Activated CD4-positive, alpha-beta T cell treated with anti-CD3 and anti-CD28 coated beads for 36 hours (primary cell): Measurements from ENCODE around the gene STOML1. TPM values are rescaled to one million over a fixed set of nuclear protein-coding genes. Genes with fewer than 3 reads are reported as not detected.

Source experiments
- ATAC-seq: fragments of 200-7000 bp; cut with Tn5 transposase; one replicate; pipeline ENCODE4 v1.10.0; 2021; ENCODE audit warnings: mild to moderate bottlenecking, moderate library complexity
- CTCF ChIA-PET: fragments of 350-600 bp; sonication (Branson Sonifier 250); formaldehyde crosslinking; loops from one replicate; lab custom pipeline; 2021; ENCODE audit warnings: antibody characterized with exemption; lab: Charles Lee
- POLR2A ChIA-PET: fragments of 350-600 bp; sonication (Branson Sonifier 250); formaldehyde crosslinking; loops from one replicate; lab custom pipeline; 2021; ENCODE audit warnings: antibody characterized with exemption, inconsistent platforms; lab: Charles Lee
- DNase-seq: peaks from one replicate; pipeline ENCODE4 v3.0.0-alpha.2; 2020
- H3K27ac Mint-ChIP-seq: one replicate; pipeline ENCODE4 v1.8.0; 2021; ENCODE audit warnings: mixed read lengths
- H3K27me3 Mint-ChIP-seq: one replicate; pipeline ENCODE4 v1.8.0; 2021; ENCODE audit warnings: mixed read lengths
- H3K36me3 Mint-ChIP-seq: one replicate; pipeline ENCODE4 v1.8.0; 2021; ENCODE audit warnings: low read depth, mixed read lengths
- H3K4me1 Mint-ChIP-seq: one replicate; pipeline ENCODE4 v1.8.0; 2021; ENCODE audit warnings: mixed read lengths
- H3K4me3 Mint-ChIP-seq: one replicate; pipeline ENCODE4 v1.8.0; 2021; ENCODE audit warnings: mild to moderate bottlenecking, moderate library complexity, mixed read lengths
- H3K9me3 Mint-ChIP-seq: one replicate; pipeline ENCODE4 v1.8.0; 2021; ENCODE audit warnings: low read depth, mixed read lengths
- intact Hi-C, 2 experiments: fragments of 100-400 bp; cut with DNase I in 1 of 2; cut with micrococcal nuclease in 1 of 2; formaldehyde crosslinking; loops; one replicate each; pipeline versions ENCODE4 v1.14.2 to v1.15.1; 2022 to 2024; cut with DNase I, micrococcal nuclease
- total RNA-seq, 2 experiments: library from RNA; stranded (reverse); gene quantifications; one replicate each; pipeline ENCODE4 v1.2.3, GENCODE V29; 2021

The STOML1 gene
- total RNA-seq, 2 experiments from 2014 or later = 6.3 to 7.1 TPM

GRCh38 chr15:74013374-74013894, 21.3 kb upstream of the STOML1 start:
- POLR2A ChIA-PET = interaction anchor here (0.7 kb wide), 1 partner anchor 65 kb away, joined by 3 read pairs; no protein-coding TSS in a partner anchor
- no peaks in the 10 kb centered on the region for H3K27me3 Mint-ChIP-seq
- peaks cover 26% of the 10 kb centered on the region for H3K36me3 Mint-ChIP-seq
- no peak for ATAC-seq
- no peaks in the 10 kb centered on the region for H3K9me3 Mint-ChIP-seq
- H3K4me3 Mint-ChIP-seq = no peak overlapping the region
- intact Hi-C loops = no loop called here
- H3K4me1 Mint-ChIP-seq = peaks cover 36% of the 10 kb centered on the region
- CTCF ChIA-PET = interaction anchor here (1.1 to 1.3 kb wide), 2 partner anchors 34 to 40 kb away, joined by 4 read pairs; no protein-coding TSS in a partner anchor
- H3K27ac Mint-ChIP-seq = no peak overlapping the region
- DNase-seq = no peak

DNA sequence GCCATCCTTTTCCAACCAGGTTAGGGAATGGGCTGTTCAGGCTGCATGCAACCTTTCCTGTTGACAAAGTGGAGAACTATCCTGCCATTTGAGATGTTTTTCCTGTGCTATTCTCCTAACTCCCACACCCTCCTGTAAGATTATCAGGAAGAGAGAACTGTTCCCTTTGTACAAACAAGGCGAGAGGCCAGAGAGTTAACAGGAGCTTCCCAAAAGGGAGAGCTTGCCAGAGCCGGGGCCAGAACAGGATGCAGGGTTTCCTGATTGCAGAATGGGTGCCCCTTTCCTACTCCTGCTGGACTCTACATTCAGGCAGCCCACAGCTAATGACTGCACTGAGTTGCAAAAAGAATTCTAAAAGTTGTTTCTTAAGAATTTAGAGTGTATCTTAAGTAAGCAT, 19.5 kb upstream of the STOML1 start:
- H3K36me3 Mint-ChIP-seq = peaks cover 42% of the 10 kb centered on the region
- no peak overlapping the region for H3K27ac Mint-ChIP-seq

GRCh38 chr15:74010929-74011540, 18.9 kb upstream of the STOML1 start:
- Mint-ChIP-seq H3K4me3 (no peak overlapping the region), H3K27me3 (no peaks in the 10 kb centered on the region), H3K4me1 (peaks cover 58% of the 10 kb centered on the region), H3K36me3 (peaks cover 46% of the 10 kb centered on the region), H3K27ac (no peak overlapping the region), H3K9me3 (peaks cover 4% of the 10 kb centered on the region)
- no peak for ATAC-seq
- CTCF ChIA-PET = interaction anchor here (0.6 to 2.9 kb wide), 3 partner anchors 39 to 355 kb away, joined by 3 to 13 read pairs (median 3); no protein-coding TSS in a partner anchor
- POLR2A ChIA-PET = no interaction called here
- intact Hi-C loops = no loop called here
- no peak for DNase-seq

More for the DNA sequence above, 19.5 kb upstream of the STOML1 start:
- H3K9me3 Mint-ChIP-seq = peaks cover under 1% of the 10 kb centered on the region
- H3K27me3 Mint-ChIP-seq = no peaks in the 10 kb centered on the region
- intact Hi-C loops = no loop called here
- peaks cover 53% of the 10 kb centered on the region for H3K4me1 Mint-ChIP-seq
- ChIA-PET POLR2A (no interaction called here), CTCF (interaction anchor here (0.6 to 2.9 kb wide), 3 partner anchors 40 to 355 kb away, joined by 3 to 13 read pairs (median 3); no protein-coding TSS in a partner anchor)
- DNase-seq (no peak), ATAC-seq (no peak)
- H3K4me3 Mint-ChIP-seq = no peak overlapping the region

- CTCF ChIA-PET = interaction anchor here (2.9 to 6.2 kb wide), 2 partner anchors 17 to 37 kb away, joined by 13 to 54 read pairs; partner anchors contain the start of genes PML and STOML1
- POLR2A ChIA-PET = no interaction called here
- Mint-ChIP-seq H3K4me1 (peaks cover 61% of the 10 kb centered on the region), H3K27ac (no peak overlapping the region), H3K36me3 (peaks cover 55% of the 10 kb centered on the region), H3K9me3 (peaks cover 4% of the 10 kb centered on the region), H3K4me3 (no peak overlapping the region), H3K27me3 (no peaks in the 10 kb centered on the region)
- intact Hi-C loops = loop anchor here in 1 of 2 experiments (5.0 kb wide), 1 partner anchor 37 kb away; no protein-coding TSS in a partner anchor
- DNase-seq (no peak), ATAC-seq (no peak)
Measured at GRCh38 chr15:74008901-74009300, 16.8 kb upstream of the STOML1 start.

DNA sequence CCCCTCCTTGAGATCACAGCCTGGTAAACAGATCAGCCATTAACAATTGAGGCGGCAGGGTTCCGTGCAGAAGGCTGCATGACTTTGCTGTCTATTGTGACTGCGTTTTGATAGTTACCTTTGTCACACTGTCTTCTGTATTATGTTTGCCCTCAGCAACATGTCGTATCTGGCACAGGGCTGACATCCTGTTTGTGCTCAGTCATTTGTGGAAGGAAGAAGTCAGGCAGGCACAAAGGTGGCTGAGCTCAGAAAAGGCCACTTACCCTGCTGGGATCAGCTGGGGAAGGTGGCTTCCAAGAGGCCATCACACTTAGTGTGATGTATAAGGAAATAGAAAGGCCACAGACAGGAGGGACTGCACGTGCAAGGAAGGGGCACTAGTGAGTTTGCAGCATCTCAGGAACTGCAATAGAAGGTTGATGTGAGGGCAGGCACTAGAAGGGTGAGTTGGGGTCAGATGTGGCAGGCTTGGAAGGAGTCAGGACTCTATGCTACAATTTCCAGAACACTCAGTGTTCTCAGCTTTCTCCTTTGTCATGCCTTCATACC, 15.8 kb upstream of the STOML1 start:
- ATAC-seq (peak; percentile 89), DNase-seq (peak; percentile 67)
- POLR2A ChIA-PET = interaction anchor here (0.5 to 1.6 kb wide), 4 partner anchors 14 to 392 kb away, joined by 3 to 5 read pairs (median 4); partner anchors contain the start of gene PML
- intact Hi-C loops = loop anchor here (1.0 to 5.0 kb wide), 4 partner anchors 11 to 43 kb away; partner anchors contain the start of gene PML (in 1 of the 2)
- Mint-ChIP-seq H3K27me3 (no peaks in the 10 kb centered on the region), H3K4me1 (peaks cover 63% of the 10 kb centered on the region), H3K36me3 (peaks cover 63% of the 10 kb centered on the region), H3K4me3 (peak overlapping the region; percentile 36), H3K27ac (peak overlapping the region; percentile 96), H3K9me3 (peaks cover 4% of the 10 kb centered on the region)
- CTCF ChIA-PET = interaction anchor here (0.6 to 6.2 kb wide), 9 partner anchors 8 to 1726 kb away, joined by 3 to 54 read pairs (median 3); partner anchors contain the start of genes PML, STOML1 and TBC1D21

DNA sequence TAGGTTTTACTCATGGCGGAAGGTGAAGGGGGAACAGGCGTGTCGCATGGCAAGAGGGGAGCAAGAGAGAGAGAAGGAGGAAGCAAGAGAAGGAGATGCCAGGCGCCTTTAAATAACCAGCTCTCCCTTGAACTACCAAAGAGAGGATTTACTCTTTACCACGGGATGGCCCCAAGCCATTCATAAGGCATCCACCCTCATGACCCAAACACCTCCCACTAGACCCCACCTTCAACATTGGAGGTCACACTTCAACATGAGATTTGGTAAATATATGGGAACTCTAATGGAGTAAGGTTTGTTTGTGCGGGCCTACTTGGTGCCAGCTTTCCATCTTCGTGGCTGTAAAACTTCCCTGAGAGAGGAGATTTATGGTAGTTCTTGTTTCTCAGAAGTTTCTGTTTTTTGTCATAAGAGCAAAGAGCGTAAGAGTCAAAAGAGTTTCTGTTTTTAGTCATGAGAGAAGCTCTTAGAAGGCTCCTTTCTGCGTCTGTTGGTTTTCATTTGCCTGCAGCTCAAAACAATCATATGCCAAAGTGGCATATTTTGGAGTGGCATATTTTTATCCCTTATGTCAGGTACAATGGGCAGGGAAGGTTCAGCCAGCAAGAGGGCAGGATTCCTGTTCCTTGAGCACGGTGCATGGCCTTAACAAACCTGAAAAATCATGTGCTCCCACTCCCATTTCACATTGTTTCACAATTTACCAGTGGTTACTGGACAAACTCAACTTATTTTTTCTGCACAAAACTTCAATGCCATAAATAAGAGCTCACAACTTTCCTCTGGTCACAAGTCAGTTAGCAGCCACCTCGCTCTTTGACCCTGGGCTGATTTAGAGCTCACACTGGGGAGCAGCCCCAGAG, 14.9 kb upstream of the STOML1 start:
- H3K27ac Mint-ChIP-seq = peak overlapping the region; percentile 96
- no peaks in the 10 kb centered on the region for H3K27me3 Mint-ChIP-seq
- intact Hi-C loops = loop anchor here (1.0 to 5.0 kb wide), 4 partner anchors 10 to 42 kb away; partner anchors contain the start of gene PML (in 1 of the 2)
- DNase-seq (peak; percentile 35), ATAC-seq (peak; percentile 71)
- H3K4me3 Mint-ChIP-seq = peak overlapping the region; percentile 36
- peaks cover 61% of the 10 kb centered on the region for H3K4me1 Mint-ChIP-seq
- ChIA-PET CTCF (interaction anchor here (0.6 to 6.2 kb wide), 13 partner anchors 9 to 379 kb away, joined by 3 to 54 read pairs (median 3); partner anchors contain the start of genes PML, STOML1 and TBC1D21), POLR2A (interaction anchor here (0.5 to 1.6 kb wide), 7 partner anchors 11 to 393 kb away, joined by 3 to 5 read pairs (median 3); partner anchors contain the start of gene PML)
- peaks cover 63% of the 10 kb centered on the region for H3K36me3 Mint-ChIP-seq
- H3K9me3 Mint-ChIP-seq = peaks cover 4% of the 10 kb centered on the region

DNA sequence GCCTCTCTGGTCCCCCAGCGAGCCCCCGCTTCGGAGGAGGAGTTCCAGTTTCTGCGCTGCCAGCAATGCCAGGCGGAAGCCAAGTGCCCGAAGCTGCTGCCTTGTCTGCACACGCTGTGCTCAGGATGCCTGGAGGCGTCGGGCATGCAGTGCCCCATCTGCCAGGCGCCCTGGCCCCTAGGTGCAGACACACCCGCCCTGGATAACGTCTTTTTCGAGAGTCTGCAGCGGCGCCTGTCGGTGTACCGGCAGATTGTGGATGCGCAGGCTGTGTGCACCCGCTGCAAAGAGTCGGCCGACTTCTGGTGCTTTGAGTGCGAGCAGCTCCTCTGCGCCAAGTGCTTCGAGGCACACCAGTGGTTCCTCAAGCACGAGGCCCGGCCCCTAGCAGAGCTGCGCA, 5.9 kb upstream of the STOML1 start:
- Mint-ChIP-seq H3K27me3 (no peaks in the 10 kb centered on the region), H3K4me3 (no peak overlapping the region), H3K9me3 (no peaks in the 10 kb centered on the region), H3K36me3 (peaks cover 33% of the 10 kb centered on the region), H3K4me1 (peaks cover 62% of the 10 kb centered on the region), H3K27ac (no peak overlapping the region)
- intact Hi-C loops = loop anchor here (1.0 to 10.0 kb wide), 11 partner anchors 9 to 1763 kb away; partner anchors contain the start of genes ADPGK (in 1 of the 2), ARIH1 (in 1 of the 2), C15orf39 (in 1 of the 2) and CSK (in 1 of the 2)
- ChIA-PET POLR2A (interaction anchor here (0.7 kb wide), 1 partner anchor 23 kb away, joined by 3 read pairs; no protein-coding TSS in a partner anchor), CTCF (interaction anchor here (0.6 kb wide), 1 partner anchor 33 kb away, joined by 3 read pairs; no protein-coding TSS in a partner anchor)
- ATAC-seq (no peak), DNase-seq (no peak)

DNA sequence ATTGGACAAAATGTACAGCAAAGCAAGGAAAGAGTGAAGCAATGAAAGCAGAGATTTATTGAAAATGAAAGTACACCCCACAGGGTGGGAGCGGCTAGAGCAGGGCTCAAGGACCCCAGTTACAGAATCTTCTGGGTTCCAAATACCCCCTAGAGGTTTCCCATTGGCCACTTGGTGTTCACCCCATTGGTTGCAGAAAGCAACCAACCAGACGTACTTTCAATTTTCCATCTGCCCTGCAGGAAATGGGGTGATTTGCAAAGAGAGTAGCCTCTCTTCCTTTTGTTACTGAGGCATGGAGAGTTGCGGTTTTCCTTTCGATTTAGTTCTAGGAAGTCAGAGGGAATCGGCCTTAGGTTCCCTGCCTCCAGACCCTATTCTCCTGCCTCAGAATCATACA, 4.8 kb upstream of the STOML1 start:
- Mint-ChIP-seq H3K9me3 (no peaks in the 10 kb centered on the region), H3K4me3 (peak overlapping the region; percentile 91), H3K27ac (peak overlapping the region; percentile 86), H3K36me3 (peaks cover 29% of the 10 kb centered on the region), H3K4me1 (peaks cover 68% of the 10 kb centered on the region), H3K27me3 (no peaks in the 10 kb centered on the region)
- ChIA-PET CTCF (interaction anchor here (0.8 to 1.0 kb wide), 3 partner anchors 24 to 51 kb away, joined by 3 to 6 read pairs (median 3); no protein-coding TSS in a partner anchor), POLR2A (interaction anchor here (1.7 kb wide), 1 partner anchor 10 kb away, joined by 5 read pairs; no protein-coding TSS in a partner anchor)
- DNase-seq = peak; percentile 49
- peak; percentile 2 for ATAC-seq
- intact Hi-C loops = loop anchor here (1.0 to 10.0 kb wide), 11 partner anchors 10 to 1762 kb away; partner anchors contain the start of genes ADPGK (in 1 of the 2), ARIH1 (in 1 of the 2), C15orf39 (in 1 of the 2) and CSK (in 1 of the 2)

DNA sequence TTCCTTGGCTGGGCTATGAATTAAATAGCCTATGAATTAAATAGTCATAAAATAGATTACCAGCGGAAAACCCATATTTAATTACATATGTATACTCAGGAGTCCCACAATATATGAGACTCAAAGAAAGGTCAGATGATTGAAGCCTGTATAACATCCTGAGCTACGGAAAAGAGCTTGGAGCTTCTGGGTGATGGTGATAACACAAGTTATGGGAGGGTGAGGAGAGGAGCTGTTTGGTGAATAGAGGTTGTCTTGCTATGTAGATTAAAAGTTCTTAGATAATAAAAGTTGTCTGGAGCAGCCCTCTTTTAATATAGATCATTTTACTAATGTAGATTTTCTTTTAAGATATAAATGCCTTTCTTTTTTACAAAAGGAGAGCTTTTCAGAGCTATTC, 4.2 kb upstream of the STOML1 start:
- POLR2A ChIA-PET = interaction anchor here (0.7 to 1.7 kb wide), 2 partner anchors 9 to 11 kb away, joined by 3 to 5 read pairs; no protein-coding TSS in a partner anchor
- intact Hi-C loops = loop anchor here (5.0 to 10.0 kb wide), 10 partner anchors 361 to 1761 kb away; partner anchors contain the start of genes ADPGK (in 1 of the 2), ARIH1 (in 1 of the 2), C15orf39 (in 1 of the 2) and CSK (in 1 of the 2)
- Mint-ChIP-seq H3K4me3 (peak overlapping the region; percentile 91), H3K4me1 (peaks cover 69% of the 10 kb centered on the region), H3K27ac (peak overlapping the region; percentile 98), H3K36me3 (peaks cover 29% of the 10 kb centered on the region), H3K27me3 (no peaks in the 10 kb centered on the region), H3K9me3 (no peaks in the 10 kb centered on the region)
- CTCF ChIA-PET = interaction anchor here (0.8 to 1.0 kb wide), 6 partner anchors 10 to 89 kb away, joined by 3 to 6 read pairs (median 3); no protein-coding TSS in a partner anchor
- ATAC-seq (no peak), DNase-seq (no peak)
